HUDEP-2 (cell line): ENCODE results near the gene SNX9.
"Not testable (repeated sequence)": the region's sequence is repeated elsewhere in the genome, so short reads cannot be mapped to it uniquely, and the experiment has no call there.

Experiments used
- DNase-seq, 76 experiments: peaks; one replicate each; lab custom pipeline; 2025; ENCODE audit not compliant: unreplicated experiment in 76 of 76; lab: John Stamatoyannopoulos, UW

SNX9 gene

DNA sequence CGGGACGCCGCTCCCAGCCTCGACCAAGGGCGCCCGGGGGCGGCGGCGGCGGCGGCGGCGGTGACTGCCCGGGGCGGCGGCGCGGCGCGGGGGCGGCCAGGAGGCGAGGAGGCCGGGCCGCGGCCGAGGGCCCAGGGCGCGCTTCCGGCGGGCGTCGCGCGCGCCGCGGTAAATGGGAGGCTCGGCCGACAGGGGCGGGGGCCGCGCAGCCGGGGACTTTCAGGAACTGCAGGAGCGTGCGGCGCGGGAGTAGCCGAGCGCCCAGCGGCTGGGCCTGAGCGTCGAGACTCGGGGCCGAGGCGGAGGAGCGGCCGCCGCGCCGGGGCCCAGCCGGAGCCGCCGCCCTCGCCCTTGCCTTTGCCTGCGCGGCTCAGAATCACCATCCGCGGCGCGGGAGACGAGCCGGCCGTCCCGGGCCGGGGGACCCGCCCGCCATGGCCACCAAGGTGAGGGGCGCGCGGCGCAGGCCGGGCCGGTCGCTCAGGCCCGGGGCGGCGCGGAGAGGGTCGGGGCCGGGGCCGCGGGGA, at the start of gene SNX9:
Gene SNX9, plus strand, starts transcription at position 246 of the 527 bp plus-strand sequence. Its CDS starts 189 bp downstream, at position 435.
- DNase-seq = peak in 66 of 76 experiments; percentile 30 to 81 (median 64)

DNA sequence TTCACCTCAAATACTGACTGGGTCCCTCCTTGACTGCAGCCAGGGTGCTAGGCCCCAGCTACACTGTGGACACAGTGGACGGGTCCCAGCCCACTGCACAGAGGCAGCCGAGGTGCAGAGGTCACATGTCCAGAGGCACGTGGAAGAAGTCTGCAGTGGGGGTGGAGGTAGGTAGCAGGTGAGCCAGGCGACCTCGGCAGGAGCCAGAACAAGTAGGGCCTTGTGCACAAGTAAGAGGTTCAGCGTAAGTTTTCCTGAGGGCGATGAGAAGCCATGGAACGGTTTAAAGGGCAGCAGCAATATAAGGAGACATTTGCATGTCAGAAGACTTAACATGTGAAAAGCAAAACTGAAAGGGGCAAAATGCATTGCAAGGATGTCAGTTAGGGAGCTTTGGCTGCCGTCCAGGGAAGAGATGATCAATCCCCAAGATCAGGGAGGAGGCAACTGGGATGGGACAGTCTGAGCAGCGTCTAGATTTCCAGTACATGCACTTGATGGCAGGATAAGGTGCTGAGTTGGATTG, 49.7 kb upstream of the SNX9 start:
- DNase-seq = no peak

- DNase-seq = peak in 16 of 76 experiments; percentile 10 to 51 (median 20)
Observed at GRCh38 chr6:157774153-157775135, 48.6 kb upstream of the SNX9 start.

DNA sequence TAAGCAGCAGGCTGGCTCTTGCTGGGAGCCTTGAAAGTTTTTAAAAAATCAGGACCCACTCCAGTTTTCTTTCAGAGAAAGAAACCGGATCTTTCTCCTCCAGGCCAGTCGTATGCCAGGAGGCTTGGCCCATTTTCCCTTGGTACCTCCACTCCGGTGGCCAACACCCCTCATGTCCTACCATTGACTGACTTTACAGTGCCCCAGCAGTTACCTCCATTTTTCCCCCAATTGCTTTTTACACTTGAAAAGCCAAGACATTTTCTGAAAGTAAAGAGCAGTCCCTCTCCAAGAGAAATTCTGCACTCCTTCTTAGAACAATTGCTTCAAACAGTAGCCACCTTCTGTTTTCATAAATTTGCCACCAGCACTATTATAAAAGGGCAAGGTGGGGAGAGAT, 47.7 kb upstream of the SNX9 start:
- DNase-seq = no peak

GRCh38 chr6:157777344-157777743, 45.7 kb upstream of the SNX9 start:
- no peak for DNase-seq

- no peak for DNase-seq
Observed at GRCh38 chr6:157778719-157779118, 44.3 kb upstream of the SNX9 start.

GRCh38 chr6:157779705-157780604, 43.1 kb upstream of the SNX9 start:
- no peak for DNase-seq

DNA sequence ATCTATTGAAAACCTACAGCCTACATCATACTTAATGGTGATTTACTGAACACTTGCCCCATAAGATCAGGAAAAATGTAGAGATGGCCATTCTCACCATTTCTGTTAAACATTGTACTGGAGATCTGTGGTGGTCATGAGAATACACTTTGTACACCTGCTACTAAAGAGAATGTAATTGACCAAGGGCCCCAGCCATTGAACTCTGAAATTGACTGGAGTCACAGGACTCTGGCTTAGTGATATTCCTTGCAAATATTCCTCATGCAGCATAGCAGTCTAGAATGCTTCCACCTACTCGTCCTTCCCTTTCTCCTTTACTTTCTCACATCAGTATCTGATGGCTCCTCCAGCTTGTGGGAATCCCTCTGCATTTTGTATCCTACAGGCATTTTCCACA, 37.4 kb upstream of the SNX9 start:
- no peak for DNase-seq

- no peak for DNase-seq
Observed at GRCh38 chr6:157786221-157786620, 36.8 kb upstream of the SNX9 start.

DNA sequence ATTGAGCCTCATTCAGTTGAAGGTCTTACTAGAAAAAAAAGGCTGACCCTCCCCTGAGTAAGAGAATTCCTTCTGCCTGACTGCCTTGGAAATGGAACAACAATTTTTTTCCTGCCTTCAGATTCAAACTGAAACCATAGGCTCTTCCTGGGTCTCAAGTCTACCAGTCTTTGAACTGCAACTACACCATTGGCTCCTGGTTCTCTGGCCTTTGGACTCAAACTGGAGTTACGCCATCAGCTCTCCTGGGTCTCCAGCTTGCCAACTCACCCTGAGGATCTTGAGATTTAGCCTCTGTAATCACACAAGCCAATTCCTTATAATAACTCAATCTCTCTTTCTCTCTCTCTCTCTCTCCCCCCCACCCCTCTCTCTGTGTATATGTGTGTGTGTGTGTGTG, 36.0 kb upstream of the SNX9 start:
- DNase-seq = no peak

GRCh38 chr6:157788180-157788579, 34.9 kb upstream of the SNX9 start:
- DNase-seq = no peak

DNA sequence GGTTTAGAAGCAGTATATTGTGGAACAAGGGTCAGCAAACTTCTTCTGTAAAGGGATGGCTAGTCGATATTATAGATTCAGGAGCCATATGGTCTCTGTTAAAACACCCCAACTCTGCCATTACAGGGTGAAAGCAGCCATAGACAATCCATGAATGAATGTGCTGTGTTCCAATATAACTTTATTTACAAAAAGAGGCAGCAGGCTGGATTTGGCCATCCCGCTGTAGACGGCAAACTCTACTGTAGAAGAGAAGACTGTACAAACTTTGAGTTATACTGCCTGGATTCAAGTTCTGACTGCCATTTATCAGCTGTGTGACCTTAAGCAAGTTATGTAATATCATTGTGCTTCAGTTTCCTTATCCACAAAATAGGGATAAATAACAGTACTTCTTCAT, 33.7 kb upstream of the SNX9 start:
- DNase-seq = no peak

- DNase-seq = no peak
Observed at GRCh38 chr6:157789861-157790260, 33.2 kb upstream of the SNX9 start.

DNA sequence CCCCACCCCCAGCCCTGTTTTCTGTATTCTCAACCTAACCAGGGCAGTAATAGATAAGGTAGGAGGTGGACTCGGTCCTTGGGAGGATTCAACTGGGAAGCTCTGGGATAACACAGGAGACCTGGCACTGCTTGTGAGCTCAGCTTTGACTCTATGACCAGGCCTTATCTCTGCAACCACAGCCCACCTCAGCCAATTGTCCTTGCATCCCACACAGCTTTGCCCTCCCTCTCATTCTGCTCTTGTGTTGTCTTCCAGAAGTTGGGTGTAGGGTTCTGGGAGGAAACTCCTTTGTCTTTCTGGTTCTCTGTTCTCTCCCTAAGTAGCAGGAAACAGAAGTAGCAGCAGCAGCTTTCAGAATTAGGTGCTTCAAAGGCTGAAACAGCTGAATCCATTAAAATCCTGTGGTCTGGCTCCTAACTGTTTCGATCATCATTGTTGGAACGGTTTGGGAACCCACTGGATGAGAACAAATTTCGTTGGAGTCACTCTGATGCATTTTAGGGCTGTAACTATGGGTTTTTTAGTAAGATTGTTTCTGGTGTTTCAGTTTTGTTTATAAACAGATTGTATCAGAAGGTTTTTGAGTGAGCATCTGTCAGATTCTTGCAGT, 32.4 kb upstream of the SNX9 start:
- DNase-seq = no peak

DNA sequence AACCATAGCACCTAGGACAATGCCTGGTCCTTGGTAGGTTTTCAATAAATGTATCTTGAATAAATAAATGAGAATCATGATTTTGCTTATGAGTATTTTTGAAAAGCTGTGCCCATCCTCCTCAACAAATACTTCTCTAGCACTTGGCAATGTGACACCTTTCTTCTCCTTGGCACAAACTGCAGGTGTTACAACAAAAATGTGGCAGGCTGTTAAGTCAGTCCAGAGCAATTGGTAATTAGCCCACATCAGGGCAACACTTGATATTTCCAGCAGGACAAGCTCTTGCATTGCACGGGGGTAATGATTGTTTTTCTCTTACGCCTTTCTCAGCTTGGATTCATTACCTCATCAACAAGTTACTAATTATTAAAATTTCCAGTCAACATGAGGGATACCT, 31.6 kb upstream of the SNX9 start:
- DNase-seq = no peak

GRCh38 chr6:157792671-157793070, 30.4 kb upstream of the SNX9 start:
- no peak for DNase-seq

DNA sequence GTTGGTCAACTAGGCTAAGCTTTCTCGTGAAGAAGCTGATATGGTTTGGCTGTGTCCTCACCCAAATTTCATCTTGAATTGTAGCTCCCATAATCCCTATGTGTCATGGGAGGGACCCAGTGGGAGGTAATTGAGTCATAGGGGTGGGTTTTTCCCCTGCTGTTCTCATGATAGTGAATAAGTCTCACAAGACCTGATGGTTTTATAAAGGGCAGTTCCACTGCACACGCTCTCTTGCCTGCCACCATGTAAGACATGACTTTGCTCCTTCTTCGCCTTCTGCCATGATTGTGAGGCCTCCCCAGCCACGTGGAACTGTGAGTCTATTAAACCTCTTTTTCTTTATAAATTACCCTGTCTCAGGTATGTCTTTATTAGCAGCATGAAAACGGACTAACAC, 29.0 kb upstream of the SNX9 start:
- DNase-seq = not testable (repeated sequence)

DNA sequence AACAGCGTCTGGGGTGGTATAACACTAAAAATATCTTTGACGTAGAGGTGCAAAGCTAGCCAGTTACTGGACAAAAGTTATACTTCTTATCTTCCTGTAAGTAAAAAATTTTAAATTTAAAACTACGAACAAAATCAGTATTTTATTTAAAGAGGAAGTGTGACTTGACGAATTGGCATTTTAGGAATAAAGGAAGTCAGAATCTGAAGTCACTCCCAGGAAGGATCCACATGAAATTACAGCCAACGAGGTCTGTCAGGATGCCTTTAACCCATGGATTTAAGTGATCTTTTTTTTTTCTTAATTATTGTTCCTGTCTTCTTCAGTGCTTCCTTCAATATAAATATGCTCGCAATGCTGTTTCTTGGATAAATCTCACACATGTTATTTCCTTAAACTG, 27.2 kb upstream of the SNX9 start:
- no peak for DNase-seq

- DNase-seq = no peak
Observed at GRCh38 chr6:157798851-157799250, 24.2 kb upstream of the SNX9 start.

DNA sequence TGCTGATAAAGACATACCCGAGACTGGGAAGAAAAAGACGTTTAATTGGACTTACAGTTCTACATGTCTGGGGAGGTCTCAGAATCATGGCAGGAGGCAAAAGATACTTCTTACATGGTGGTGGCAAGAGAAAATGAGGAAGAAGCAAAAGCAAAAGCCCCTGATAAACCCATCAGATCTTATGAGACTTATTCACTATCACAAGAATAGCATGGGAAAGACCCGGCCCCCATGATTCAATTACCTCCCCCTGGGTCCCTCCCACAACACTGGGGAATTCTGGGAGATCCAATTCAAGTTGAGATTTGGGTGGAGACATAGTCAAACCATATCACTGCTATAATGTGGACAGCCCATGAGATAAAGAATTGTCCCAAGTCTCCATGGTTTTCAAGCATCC, 23.5 kb upstream of the SNX9 start:
- DNase-seq = not testable (repeated sequence)
